ENCODE data around the gene PARP12.

- TF ChIP-seq CTCF (IDR thresholded peaks at IDR 0.05; ENCODE audit: insufficient read depth, low read depth, low read length) (no peak), EZH2 (IDR thresholded peaks at IDR 0.05; ENCODE audit: insufficient read depth, low read length) (no peak)
These were observed 45.2 kb downstream of the PARP12 start for GRCh38 chr7:140017543-140017942.
